ENCODE results near the gene KLHL29.

Gene KLHL29

DNA sequence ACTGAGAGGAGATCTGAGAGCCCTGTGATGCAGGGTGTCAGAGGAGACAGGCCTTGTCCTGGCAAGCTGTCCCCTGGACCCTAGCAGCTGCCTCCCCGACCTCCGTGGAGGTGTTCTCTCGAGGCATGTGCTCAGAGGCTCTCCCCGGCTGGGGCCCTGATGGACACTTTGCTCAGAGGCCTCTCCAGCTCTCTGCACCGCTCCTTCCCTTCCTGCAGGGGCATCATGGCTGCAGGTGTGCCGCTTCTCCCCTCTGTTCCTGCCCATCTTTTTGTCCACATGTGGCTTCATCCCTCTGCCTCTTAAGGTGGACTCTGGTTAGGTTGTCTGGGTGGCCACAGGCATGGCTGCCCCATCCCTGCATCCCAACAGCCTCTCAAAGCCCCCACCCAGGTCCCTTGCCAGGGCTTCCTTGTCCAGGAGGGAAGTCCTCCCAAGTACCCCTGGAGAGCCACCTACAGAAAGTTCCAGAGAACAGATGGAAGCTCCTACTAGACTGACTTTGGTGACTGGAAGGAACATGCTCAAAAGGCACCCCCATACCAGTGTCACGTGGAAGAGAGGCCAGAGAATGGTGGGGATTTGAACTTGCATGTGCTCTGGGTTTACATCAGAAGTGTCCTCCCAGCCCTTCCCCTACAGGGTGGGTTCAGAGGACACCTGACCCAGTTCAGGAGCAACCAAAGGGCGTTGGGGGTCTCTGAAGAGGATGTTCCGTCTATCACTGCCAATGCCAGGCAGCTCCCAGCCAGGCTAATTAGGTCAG, 120.4 kb downstream of the KLHL29 start:
- Histone ChIP-seq H3K4me1 (ENCODE audit: control insufficient read depth in 2 of 2, insufficient read depth in 1 of 2, low read depth in 1 of 2, low read length in 2 of 2) (peaks cover 27 to 47% of the 10 kb centered on the region in 2 donors), H3K4ac (ENCODE audit: low read length) (no peak overlapping the region), H3K14ac (ENCODE audit: low read length) (peak overlapping the region; percentile 32), H3K36me3 (replicated peaks in 1 of 2; ENCODE audit: control insufficient read depth in 2 of 2, insufficient read depth in 2 of 2, low read length in 2 of 2) (no peaks in the 10 kb centered on the region), H3K18ac (ENCODE audit: low read length) (peak overlapping the region; percentile 27), H3K27me3 (ENCODE audit: control insufficient read depth in 3 of 3, insufficient read depth in 3 of 3, low read depth in 1 of 3, low read length in 3 of 3) (no peaks in the 10 kb centered on the region), H2AK5ac (ENCODE audit: low read depth, low read length) (peak overlapping the region; percentile 59), H3K4me2 (ENCODE audit: insufficient read depth, low read length, poor library complexity, severe bottlenecking) (no peak overlapping the region), H3K23ac (ENCODE audit: low read depth, low read length, poor library complexity) (no peak overlapping the region), H2AFZ (ENCODE audit: low read length) (no peak overlapping the region), H4K8ac (ENCODE audit: low read depth, low read length) (no peak overlapping the region), H2BK12ac (ENCODE audit: low read length) (no peak overlapping the region), H3K27ac (replicated peaks; ENCODE audit: low read length) (no peak overlapping the region), H2BK120ac (ENCODE audit: low read depth, low read length) (no peak overlapping the region), H3K4me3 (ENCODE audit: low read length in 2 of 2) (no peak overlapping the region), H2BK15ac (ENCODE audit: low read length) (no peak overlapping the region), H3K79me1 (ENCODE audit: low read depth, low read length) (no peaks in the 10 kb centered on the region), H2BK5ac (ENCODE audit: low read length) (no peak overlapping the region), H3K9ac (ENCODE audit: low read depth, low read length, poor library complexity) (no peak overlapping the region), H3K9me3 (replicated peaks in 1 of 2; ENCODE audit: control insufficient read depth in 2 of 2, insufficient read depth in 1 of 2, low read depth in 1 of 2, low read length in 2 of 2) (no peaks in the 10 kb centered on the region), H4K91ac (ENCODE audit: low read depth, low read length, poor library complexity) (no peak overlapping the region)
- WGBS, 2 donors (ENCODE audit: extremely low coverage in 2 of 2, insufficient read length in 2 of 2, insufficient replicate concordance in 1 of 2) = no CpG with 5 or more reads among the region's 9 CpGs
- DNase-seq (ENCODE audit: low spot score) = no peak

DNA sequence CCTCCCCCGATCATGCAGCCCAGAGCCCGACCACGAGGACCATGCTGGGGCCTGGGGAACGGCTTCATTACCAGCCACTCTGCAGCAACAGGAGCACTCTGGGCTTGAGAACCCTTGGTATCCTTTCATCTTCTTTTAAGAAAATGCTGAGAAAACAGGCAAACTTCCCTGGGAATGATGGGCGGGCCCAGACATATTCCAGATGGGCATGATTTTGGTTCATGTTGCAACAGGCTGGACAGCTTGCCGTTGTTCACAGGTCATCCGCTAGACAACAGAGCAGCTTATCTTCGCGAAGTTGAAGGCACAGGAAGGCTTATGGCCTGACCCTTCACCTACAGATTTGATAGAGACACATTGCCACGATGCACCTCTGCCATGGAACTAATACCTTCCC, 121.0 kb downstream of the KLHL29 start:
- Histone ChIP-seq H3K9ac (ENCODE audit: low read depth, low read length, poor library complexity) (no peak overlapping the region), H3K4ac (ENCODE audit: low read length) (no peak overlapping the region), H2BK15ac (ENCODE audit: low read length) (no peak overlapping the region), H3K14ac (ENCODE audit: low read length) (no peak overlapping the region), H3K9me3 (replicated peaks in 1 of 2; ENCODE audit: control insufficient read depth in 2 of 2, insufficient read depth in 1 of 2, low read depth in 1 of 2, low read length in 2 of 2) (no peaks in the 10 kb centered on the region), H3K27me3 (ENCODE audit: control insufficient read depth in 3 of 3, insufficient read depth in 3 of 3, low read depth in 1 of 3, low read length in 3 of 3) (no peaks in the 10 kb centered on the region), H4K91ac (ENCODE audit: low read depth, low read length, poor library complexity) (no peak overlapping the region), H2AFZ (ENCODE audit: low read length) (no peak overlapping the region), H2AK5ac (ENCODE audit: low read depth, low read length) (peak overlapping the region; percentile 31), H3K36me3 (replicated peaks in 1 of 2; ENCODE audit: control insufficient read depth in 2 of 2, insufficient read depth in 2 of 2, low read length in 2 of 2) (no peaks in the 10 kb centered on the region), H3K27ac (replicated peaks; ENCODE audit: low read length) (no peak overlapping the region), H3K4me1 (ENCODE audit: control insufficient read depth in 2 of 2, insufficient read depth in 1 of 2, low read depth in 1 of 2, low read length in 2 of 2) (peaks cover 27 to 45% of the 10 kb centered on the region in 2 donors), H4K8ac (ENCODE audit: low read depth, low read length) (no peak overlapping the region), H3K79me1 (ENCODE audit: low read depth, low read length) (no peaks in the 10 kb centered on the region), H2BK5ac (ENCODE audit: low read length) (no peak overlapping the region), H2BK120ac (ENCODE audit: low read depth, low read length) (no peak overlapping the region), H3K4me2 (ENCODE audit: insufficient read depth, low read length, poor library complexity, severe bottlenecking) (no peak overlapping the region), H3K23ac (ENCODE audit: low read depth, low read length, poor library complexity) (no peak overlapping the region), H3K18ac (ENCODE audit: low read length) (peak overlapping the region; percentile 22), H2BK12ac (ENCODE audit: low read length) (no peak overlapping the region), H3K4me3 (ENCODE audit: low read length in 2 of 2) (no peak overlapping the region)
- WGBS, 2 donors (ENCODE audit: extremely low coverage in 2 of 2, insufficient read length in 2 of 2, insufficient replicate concordance in 1 of 2) = no CpG with 5 or more reads among the region's 10 CpGs
- DNase-seq (ENCODE audit: low spot score) = no peak

DNA sequence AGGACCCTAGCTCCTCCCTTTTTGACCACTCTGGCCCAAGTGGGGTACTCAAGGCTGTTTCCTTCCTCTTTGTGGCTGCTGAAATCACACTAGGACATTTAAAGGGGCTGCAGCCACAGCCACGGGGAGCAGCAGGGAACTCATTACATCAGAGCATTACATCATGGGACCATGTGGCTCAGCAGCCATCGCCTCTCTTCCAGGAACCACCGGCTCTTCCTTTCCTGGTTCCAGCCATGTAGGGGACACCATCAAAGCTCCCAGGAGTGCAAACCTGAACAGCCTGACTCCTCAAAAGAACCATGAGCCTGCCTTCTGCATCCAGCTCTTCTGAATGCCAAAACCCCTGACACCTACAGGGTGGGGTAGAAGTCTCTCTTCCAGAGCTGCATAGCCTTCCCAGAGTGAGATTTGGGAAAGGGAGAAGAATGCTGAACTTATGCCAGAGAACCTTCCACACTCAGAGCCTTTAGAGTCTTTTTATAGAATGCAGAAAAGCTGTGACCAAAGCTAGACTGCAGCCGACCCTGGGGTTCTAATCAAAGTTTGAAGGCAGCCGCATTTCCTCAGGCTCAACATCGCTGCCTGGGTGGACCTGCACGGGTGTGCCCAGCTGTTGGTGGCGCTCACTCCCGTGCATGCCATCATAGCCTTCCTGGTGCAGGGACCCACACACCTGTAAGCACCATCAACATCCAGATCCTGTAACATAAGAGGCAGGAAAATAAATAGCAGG, 121.7 kb downstream of the KLHL29 start:
- H4K8ac ChIP-seq (ENCODE audit: low read depth, low read length) = no peak overlapping the region
- H3K9ac ChIP-seq (ENCODE audit: low read depth, low read length, poor library complexity) = no peak overlapping the region
- no CpG with 5 or more reads among the region's 9 CpGs for WGBS, 2 donors (ENCODE audit: extremely low coverage in 2 of 2, insufficient read length in 2 of 2, insufficient replicate concordance in 1 of 2)
- no peak overlapping the region for H4K91ac ChIP-seq (ENCODE audit: low read depth, low read length, poor library complexity)
- H3K4me1 ChIP-seq (ENCODE audit: control insufficient read depth in 2 of 2, insufficient read depth in 1 of 2, low read depth in 1 of 2, low read length in 2 of 2) = peaks cover 25 to 39% of the 10 kb centered on the region in 2 donors
- no peak overlapping the region for H3K14ac ChIP-seq (ENCODE audit: low read length)
- H3K79me1 ChIP-seq (ENCODE audit: low read depth, low read length) = no peaks in the 10 kb centered on the region
- no peak overlapping the region for H2BK120ac ChIP-seq (ENCODE audit: low read depth, low read length)
- no peak overlapping the region for H2BK15ac ChIP-seq (ENCODE audit: low read length)
- H3K18ac ChIP-seq (ENCODE audit: low read length) = peak overlapping the region; percentile 39
- H2AFZ ChIP-seq (ENCODE audit: low read length) = no peak overlapping the region
- H2AK5ac ChIP-seq (ENCODE audit: low read depth, low read length) = no peak overlapping the region
- no peaks in the 10 kb centered on the region for H3K36me3 ChIP-seq (replicated peaks in 1 of 2; ENCODE audit: control insufficient read depth in 2 of 2, insufficient read depth in 2 of 2, low read length in 2 of 2)
- no peak overlapping the region for H3K4me3 ChIP-seq (ENCODE audit: low read length in 2 of 2)
- no peaks in the 10 kb centered on the region for H3K27me3 ChIP-seq (ENCODE audit: control insufficient read depth in 3 of 3, insufficient read depth in 3 of 3, low read depth in 1 of 3, low read length in 3 of 3)
- no peak overlapping the region for H3K4me2 ChIP-seq (ENCODE audit: insufficient read depth, low read length, poor library complexity, severe bottlenecking)
- no peak overlapping the region for H2BK5ac ChIP-seq (ENCODE audit: low read length)
- no peak overlapping the region for H3K27ac ChIP-seq (replicated peaks; ENCODE audit: low read length)
- DNase-seq (ENCODE audit: low spot score) = no peak
- no peaks in the 10 kb centered on the region for H3K9me3 ChIP-seq (replicated peaks in 1 of 2; ENCODE audit: control insufficient read depth in 2 of 2, insufficient read depth in 1 of 2, low read depth in 1 of 2, low read length in 2 of 2)
- H3K23ac ChIP-seq (ENCODE audit: low read depth, low read length, poor library complexity) = no peak overlapping the region
- H3K4ac ChIP-seq (ENCODE audit: low read length) = no peak overlapping the region
- no peak overlapping the region for H2BK12ac ChIP-seq (ENCODE audit: low read length)

DNA sequence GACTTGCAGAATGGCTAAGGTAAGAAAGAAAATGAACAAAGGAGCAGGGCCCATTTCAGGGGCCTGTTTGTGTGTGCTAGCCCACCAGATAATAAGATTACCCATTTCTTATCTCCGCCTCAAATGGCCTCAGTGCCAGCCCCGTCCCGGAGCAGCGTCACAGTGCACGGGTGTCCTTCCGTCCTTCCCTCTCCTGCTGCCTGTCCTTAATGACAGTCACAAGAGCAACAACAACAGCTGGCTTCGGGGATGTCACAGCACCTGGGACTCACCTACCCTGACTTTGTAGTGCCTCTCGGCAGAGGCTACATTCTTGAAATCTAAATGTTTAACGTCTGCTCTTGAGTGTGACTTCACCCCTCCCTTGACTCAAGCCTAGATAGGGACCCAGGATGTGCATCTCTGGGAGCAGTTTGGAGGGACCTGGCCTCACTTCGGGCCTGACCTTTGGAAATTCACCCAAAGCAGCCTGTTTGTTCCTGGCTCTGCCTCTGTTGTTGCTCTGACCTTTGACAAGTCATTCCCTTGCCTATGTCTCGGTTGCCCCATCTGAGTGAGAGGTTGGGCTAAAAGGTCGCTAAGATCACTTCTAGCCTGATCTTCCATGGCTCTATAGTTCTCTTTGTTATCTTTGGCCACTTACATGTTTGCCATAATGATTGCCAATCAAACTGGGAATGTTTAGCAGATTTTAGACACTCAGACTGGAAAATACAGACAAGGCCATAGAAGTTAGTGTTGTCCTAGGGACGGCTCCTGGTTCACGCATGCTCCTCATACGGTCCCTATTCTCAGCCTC, 122.5 kb downstream of the KLHL29 start:
- no peak for DNase-seq (ENCODE audit: low spot score)
- WGBS, 2 donors (ENCODE audit: extremely low coverage in 2 of 2, insufficient read length in 2 of 2, insufficient replicate concordance in 1 of 2) = no CpG with 5 or more reads among the region's 15 CpGs
- Histone ChIP-seq H2BK12ac (ENCODE audit: low read length) (no peak overlapping the region), H3K9me3 (replicated peaks in 1 of 2; ENCODE audit: control insufficient read depth in 2 of 2, insufficient read depth in 1 of 2, low read depth in 1 of 2, low read length in 2 of 2) (no peaks in the 10 kb centered on the region), H3K79me1 (ENCODE audit: low read depth, low read length) (no peaks in the 10 kb centered on the region), H3K27ac (replicated peaks; ENCODE audit: low read length) (no peak overlapping the region), H3K36me3 (replicated peaks in 1 of 2; ENCODE audit: control insufficient read depth in 2 of 2, insufficient read depth in 2 of 2, low read length in 2 of 2) (no peaks in the 10 kb centered on the region), H3K23ac (ENCODE audit: low read depth, low read length, poor library complexity) (no peak overlapping the region), H3K14ac (ENCODE audit: low read length) (no peak overlapping the region), H2AFZ (ENCODE audit: low read length) (no peak overlapping the region), H3K4me3 (ENCODE audit: low read length in 2 of 2) (no peak overlapping the region), H2BK15ac (ENCODE audit: low read length) (no peak overlapping the region), H2BK120ac (ENCODE audit: low read depth, low read length) (no peak overlapping the region), H4K8ac (ENCODE audit: low read depth, low read length) (no peak overlapping the region), H3K9ac (ENCODE audit: low read depth, low read length, poor library complexity) (no peak overlapping the region), H3K27me3 (ENCODE audit: control insufficient read depth in 3 of 3, insufficient read depth in 3 of 3, low read depth in 1 of 3, low read length in 3 of 3) (no peaks in the 10 kb centered on the region), H4K91ac (ENCODE audit: low read depth, low read length, poor library complexity) (no peak overlapping the region), H3K4ac (ENCODE audit: low read length) (no peak overlapping the region), H2BK5ac (ENCODE audit: low read length) (no peak overlapping the region), H2AK5ac (ENCODE audit: low read depth, low read length) (peak overlapping the region; percentile 70), H3K4me2 (ENCODE audit: insufficient read depth, low read length, poor library complexity, severe bottlenecking) (no peak overlapping the region), H3K4me1 (ENCODE audit: control insufficient read depth in 2 of 2, insufficient read depth in 1 of 2, low read depth in 1 of 2, low read length in 2 of 2) (peaks cover 19 to 31% of the 10 kb centered on the region in 2 donors), H3K18ac (ENCODE audit: low read length) (peak overlapping the region; percentile 29)
